ENCODE data around the gene ATG101. TPM values are rescaled to one million over a fixed set of nuclear protein-coding genes. Genes with fewer than 3 reads are reported as not detected.

The ATG101 gene
- total RNA-seq, 4 donors from 2014 or later: 36.7 to 54.7 (median 40.4) TPM

DNA sequence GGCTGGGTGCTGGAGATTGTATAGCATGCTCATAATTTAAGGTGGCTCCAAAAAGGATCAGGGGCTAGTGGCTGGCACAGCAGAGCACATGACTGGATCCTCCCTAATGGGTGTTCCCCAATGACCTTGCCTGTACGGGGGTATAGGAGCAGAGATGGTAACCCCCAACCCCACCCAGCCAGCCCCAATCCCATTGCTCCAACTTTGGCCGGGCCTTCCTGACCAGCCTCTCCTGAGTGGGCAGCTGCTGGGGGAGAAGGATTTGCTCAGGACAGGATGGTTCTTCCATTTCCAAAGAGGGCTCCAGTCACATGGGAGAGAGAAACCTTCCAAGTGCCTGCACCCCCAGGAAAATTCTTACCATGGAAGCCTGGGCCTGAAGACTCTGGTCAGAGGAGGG lies 33.9 kb upstream of the ATG101 start:
- intact Hi-C loops (cut with DNase I): no loop called here
- WGBS, 2 donors: 83% methylated on average over 1 of the region's 2 CpGs; no CpG with 5 or more reads in 1 of the 2 donors
- Histone ChIP-seq H3K4me1 (peaks cover 12 to 53% (median 26%) of the 10 kb centered on the region in 3 donors), H3K4me3 (no peak overlapping the region), H3K9me3 (no peaks in the 10 kb centered on the region), H3K27me3 (peaks cover 0 to 32% (median 0%) of the 10 kb centered on the region in 4 donors), H3K36me3 (no peaks in the 10 kb centered on the region), H3K27ac (peak overlapping the region; percentile 56 to 95 (median 89))
- no peak for DNase-seq
- no peak for TF ChIP-seq POLR2A (IDR thresholded peaks at IDR 0.05)
- TF ChIP-seq, protein P1, sequence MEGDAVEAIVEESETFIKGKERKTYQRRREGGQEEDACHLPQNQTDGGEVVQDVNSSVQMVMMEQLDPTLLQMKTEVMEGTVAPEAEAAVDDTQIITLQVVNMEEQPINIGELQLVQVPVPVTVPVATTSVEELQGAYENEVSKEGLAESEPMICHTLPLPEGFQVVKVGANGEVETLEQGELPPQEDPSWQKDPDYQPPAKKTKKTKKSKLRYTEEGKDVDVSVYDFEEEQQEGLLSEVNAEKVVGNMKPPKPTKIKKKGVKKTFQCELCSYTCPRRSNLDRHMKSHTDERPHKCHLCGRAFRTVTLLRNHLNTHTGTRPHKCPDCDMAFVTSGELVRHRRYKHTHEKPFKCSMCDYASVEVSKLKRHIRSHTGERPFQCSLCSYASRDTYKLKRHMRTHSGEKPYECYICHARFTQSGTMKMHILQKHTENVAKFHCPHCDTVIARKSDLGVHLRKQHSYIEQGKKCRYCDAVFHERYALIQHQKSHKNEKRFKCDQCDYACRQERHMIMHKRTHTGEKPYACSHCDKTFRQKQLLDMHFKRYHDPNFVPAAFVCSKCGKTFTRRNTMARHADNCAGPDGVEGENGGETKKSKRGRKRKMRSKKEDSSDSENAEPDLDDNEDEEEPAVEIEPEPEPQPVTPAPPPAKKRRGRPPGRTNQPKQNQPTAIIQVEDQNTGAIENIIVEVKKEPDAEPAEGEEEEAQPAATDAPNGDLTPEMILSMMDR (IDR thresholded peaks at IDR 0.05): no peak

DNA sequence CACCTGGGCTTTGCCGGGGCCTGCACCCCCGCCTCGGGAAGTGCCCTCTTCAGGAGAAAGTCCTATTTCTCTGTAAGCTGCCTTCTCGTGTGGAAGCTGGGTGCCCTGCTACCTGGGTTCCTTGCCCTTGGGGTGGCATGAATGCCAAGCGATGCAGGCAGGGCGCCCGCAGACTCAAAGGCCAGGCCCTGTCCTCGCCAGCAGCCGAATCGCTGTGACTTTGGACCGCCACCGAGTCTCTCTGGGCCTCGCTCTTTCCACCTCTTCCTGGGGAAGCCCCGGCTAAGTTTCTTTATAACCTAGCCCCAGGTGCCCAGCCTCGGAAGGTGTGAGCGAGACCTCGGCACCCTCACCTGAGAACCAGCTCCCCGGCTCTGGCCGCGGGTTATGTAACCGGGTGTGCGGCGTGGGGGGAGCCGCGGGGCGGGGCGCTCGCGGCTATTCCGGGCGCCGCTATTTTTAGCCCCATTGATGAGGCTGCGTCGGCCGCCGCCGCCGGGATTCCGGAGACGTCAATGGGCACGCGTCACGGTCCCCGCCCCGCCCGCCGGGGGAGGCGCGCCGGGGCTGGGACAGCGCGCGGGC lies 33.1 kb upstream of the ATG101 start:
- Histone ChIP-seq H3K4me3 (peak overlapping the region; percentile 20 to 82 (median 58)), H3K27me3 (peaks cover 0 to 32% (median 0%) of the 10 kb centered on the region in 4 donors), H3K27ac (peak overlapping the region; percentile 56 to 95 (median 89)), H3K36me3 (no peaks in the 10 kb centered on the region), H3K4me1 (peaks cover 12 to 58% (median 28%) of the 10 kb centered on the region in 3 donors), H3K9me3 (no peaks in the 10 kb centered on the region)
- 10 to 12% methylated on average over 4 to 17 of the region's 53 CpGs for WGBS, 2 donors
- intact Hi-C loops (cut with DNase I): no loop called here
- DNase-seq: no peak
- TF ChIP-seq, protein P1 (IDR thresholded peaks at IDR 0.05): no peak
- peak in 2 of 4 donors; percentile 37 to 80 for TF ChIP-seq POLR2A (IDR thresholded peaks at IDR 0.05)

DNA sequence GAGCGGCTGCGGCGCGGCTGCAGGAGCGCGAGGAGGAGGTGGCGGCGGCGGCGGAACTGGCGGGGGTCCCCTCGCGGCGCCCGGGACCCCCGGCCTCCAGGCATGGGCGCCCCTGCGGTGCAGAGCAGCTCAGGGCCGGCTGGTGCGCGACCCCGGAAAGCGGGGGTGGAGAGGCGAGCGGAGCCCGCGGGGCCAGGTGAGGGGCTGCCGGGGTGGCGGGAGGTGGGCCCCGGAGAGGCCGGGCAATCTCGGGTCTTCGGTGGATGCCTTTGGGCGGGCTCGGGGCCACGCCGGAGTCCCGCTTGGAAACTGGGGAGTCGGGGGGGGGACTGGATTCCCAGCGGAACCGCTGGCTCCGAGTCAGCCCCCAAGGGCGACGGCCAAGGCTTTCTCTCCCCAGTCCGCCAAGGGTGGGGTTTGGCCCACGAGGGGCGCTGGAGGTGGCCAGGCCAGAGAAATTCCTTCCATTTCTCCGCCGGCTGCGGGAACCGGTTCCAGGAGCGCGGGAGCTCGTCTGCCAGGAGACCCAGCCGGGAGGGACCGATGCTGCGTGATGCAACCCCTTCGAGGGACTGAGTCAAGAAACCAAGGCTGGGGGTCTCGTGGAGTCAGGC lies 32.4 kb upstream of the ATG101 start:
- DNase-seq: no peak
- H3K27me3 ChIP-seq: peaks cover 0 to 32% (median 0%) of the 10 kb centered on the region in 4 donors
- H3K4me1 ChIP-seq: peaks cover 12 to 58% (median 24%) of the 10 kb centered on the region in 3 donors
- TF ChIP-seq, protein P1 (IDR thresholded peaks at IDR 0.05): no peak
- no peak for TF ChIP-seq POLR2A (IDR thresholded peaks at IDR 0.05)
- WGBS, 2 donors: 7% methylated on average over 3 of the region's 59 CpGs; no CpG with 5 or more reads in 1 of the 2 donors
- no peaks in the 10 kb centered on the region for H3K9me3 ChIP-seq
- H3K27ac ChIP-seq: peak overlapping the region; percentile 75 to 95 (median 86)
- peak overlapping the region; percentile 38 to 82 (median 58) for H3K4me3 ChIP-seq
- intact Hi-C loops (cut with DNase I): no loop called here
- no peaks in the 10 kb centered on the region for H3K36me3 ChIP-seq

DNA sequence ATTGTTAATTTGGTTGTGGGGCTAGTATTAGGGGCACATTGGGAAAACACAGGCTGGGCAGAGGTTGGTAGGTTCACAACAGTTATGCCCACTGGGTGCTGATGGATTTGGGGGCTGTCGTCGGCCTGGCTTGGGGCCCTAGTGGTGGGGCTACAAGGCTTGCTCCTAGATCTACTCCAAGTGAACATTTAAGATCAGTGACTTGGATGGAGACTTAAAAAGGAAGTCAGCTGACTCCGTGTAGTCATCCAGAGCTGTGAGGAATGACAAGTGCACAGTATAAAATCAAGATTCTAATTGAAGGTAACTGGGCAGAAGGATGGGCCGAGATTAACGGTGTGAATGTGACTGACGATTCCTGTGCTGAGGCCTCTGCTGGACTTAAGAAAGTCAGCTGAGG lies 31.3 kb upstream of the ATG101 start:
- peak overlapping the region in 3 of 4 donors; percentile 86 to 95 (median 86) for H3K27ac ChIP-seq
- no peaks in the 10 kb centered on the region for H3K9me3 ChIP-seq
- 75 to 83% methylated on average over 6 of the region's 6 CpGs for WGBS, 2 donors
- H3K27me3 ChIP-seq: peaks cover 0 to 32% (median 0%) of the 10 kb centered on the region in 4 donors
- TF ChIP-seq POLR2A (IDR thresholded peaks at IDR 0.05): peak in 1 of 4 donors; percentile 8
- TF ChIP-seq, protein P1 (IDR thresholded peaks at IDR 0.05): no peak
- intact Hi-C loops (cut with DNase I): no loop called here
- no peaks in the 10 kb centered on the region for H3K36me3 ChIP-seq
- H3K4me1 ChIP-seq: peaks cover 12 to 58% (median 27%) of the 10 kb centered on the region in 3 donors
- H3K4me3 ChIP-seq: peak overlapping the region in 1 of 4 donors; percentile 82
- DNase-seq: no peak

DNA sequence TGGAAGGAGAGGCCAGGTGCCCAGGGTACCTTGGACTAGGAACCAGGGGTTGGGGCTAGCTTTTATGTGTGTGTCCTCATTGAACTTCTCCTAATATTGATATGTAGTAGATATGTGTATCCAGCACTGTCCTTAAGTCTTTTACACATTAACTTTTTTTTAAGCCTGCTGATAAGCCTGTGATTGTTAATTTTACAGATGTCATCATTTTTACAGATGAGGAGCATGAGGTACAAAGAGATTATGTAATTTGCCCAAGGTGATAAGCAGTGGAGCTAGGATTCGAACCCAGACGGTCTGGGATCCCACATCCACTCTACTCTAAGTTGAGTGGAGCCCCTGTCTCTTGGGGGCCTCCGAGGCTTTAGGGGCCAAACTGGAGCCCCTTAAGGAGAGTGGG lies 28.7 kb upstream of the ATG101 start:
- no peaks in the 10 kb centered on the region for H3K36me3 ChIP-seq
- TF ChIP-seq POLR2A (IDR thresholded peaks at IDR 0.05): no peak
- TF ChIP-seq, protein P1 (IDR thresholded peaks at IDR 0.05): no peak
- no peak for DNase-seq
- peaks cover 22 to 73% (median 46%) of the 10 kb centered on the region in 3 donors for H3K4me1 ChIP-seq
- peak overlapping the region in 2 of 4 donors; percentile 1 to 85 for H3K27ac ChIP-seq
- peaks cover 0 to 22% (median 0%) of the 10 kb centered on the region in 4 donors for H3K27me3 ChIP-seq
- WGBS, 2 donors: 65 to 77% methylated on average over 2 to 3 of the region's 3 CpGs
- H3K9me3 ChIP-seq: no peaks in the 10 kb centered on the region
- no peak overlapping the region for H3K4me3 ChIP-seq
- intact Hi-C loops (cut with DNase I): no loop called here
